Measurements from ENCODE around the gene POU2F1.

Gene POU2F1

DNA sequence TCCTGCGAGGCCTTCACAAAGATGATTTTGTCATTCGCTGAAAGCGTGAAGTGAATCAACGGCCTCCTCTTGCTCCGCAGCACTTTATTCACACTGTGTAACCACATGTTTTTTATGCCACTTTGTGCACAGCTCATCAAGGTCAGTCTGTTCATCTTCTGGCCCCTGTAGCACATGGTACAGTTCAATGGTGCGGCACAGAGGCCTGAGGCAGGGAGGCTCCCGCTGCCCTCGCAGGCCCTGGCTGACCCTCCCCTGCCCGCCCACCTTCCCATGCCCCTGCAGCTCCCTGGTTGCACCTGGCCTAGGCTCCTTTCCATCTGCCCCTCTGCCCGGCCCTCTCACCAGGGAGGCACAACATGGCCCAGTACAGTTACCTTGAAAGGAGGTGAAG, 210.2 kb downstream of the POU2F1 start:
- Mint-ChIP-seq H3K4me1 (peaks cover 7% of the 10 kb centered on the region), H3K27me3 (ENCODE audit: low read depth) (peaks cover 12% of the 10 kb centered on the region), H3K36me3 (ENCODE audit: low read depth) (no peaks in the 10 kb centered on the region), H3K4me3 (no peak overlapping the region), H3K9me3 (peaks cover 4% of the 10 kb centered on the region), H3K27ac (peak overlapping the region in 1 of 3 experiments; percentile 17)
- TF ChIP-seq, protein P1, sequence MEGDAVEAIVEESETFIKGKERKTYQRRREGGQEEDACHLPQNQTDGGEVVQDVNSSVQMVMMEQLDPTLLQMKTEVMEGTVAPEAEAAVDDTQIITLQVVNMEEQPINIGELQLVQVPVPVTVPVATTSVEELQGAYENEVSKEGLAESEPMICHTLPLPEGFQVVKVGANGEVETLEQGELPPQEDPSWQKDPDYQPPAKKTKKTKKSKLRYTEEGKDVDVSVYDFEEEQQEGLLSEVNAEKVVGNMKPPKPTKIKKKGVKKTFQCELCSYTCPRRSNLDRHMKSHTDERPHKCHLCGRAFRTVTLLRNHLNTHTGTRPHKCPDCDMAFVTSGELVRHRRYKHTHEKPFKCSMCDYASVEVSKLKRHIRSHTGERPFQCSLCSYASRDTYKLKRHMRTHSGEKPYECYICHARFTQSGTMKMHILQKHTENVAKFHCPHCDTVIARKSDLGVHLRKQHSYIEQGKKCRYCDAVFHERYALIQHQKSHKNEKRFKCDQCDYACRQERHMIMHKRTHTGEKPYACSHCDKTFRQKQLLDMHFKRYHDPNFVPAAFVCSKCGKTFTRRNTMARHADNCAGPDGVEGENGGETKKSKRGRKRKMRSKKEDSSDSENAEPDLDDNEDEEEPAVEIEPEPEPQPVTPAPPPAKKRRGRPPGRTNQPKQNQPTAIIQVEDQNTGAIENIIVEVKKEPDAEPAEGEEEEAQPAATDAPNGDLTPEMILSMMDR (IDR thresholded peaks at IDR 0.05; ENCODE audit: unreplicated experiment in 3 of 3): no peak

DNA sequence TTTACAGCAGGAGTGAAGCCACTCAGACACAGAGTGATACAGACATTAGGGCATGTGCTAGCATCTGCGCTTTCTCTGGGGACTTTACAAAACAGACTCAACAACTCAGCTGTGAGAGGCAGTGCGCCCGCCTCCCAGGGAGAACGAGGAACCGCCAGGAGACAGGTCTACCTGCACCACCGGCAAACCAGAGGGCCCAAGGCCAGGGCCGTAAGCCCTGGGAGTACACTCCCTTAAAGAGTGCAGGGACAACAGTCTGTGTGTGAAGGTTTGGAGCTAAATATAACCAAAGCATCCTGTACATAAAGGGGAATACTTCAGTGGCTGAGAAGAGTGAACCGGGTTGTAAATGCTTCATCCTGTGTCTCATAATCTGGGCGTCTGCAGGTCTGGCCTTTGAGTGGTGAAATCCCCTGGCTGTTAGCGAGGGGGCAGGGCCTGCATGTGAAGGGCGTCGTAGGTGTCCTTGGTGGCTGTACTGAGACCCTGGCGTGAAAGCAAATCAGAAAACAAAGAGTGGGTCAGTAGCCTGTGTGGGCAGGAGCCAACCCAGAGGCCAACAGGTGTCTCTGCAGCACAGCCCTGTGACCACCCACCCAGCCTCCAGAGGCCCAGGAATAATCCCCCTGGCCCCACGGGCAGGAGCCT, 210.7 kb downstream of the POU2F1 start:
- H3K9me3 Mint-ChIP-seq: peaks cover 4% of the 10 kb centered on the region
- TF ChIP-seq, protein P1 (IDR thresholded peaks at IDR 0.05; ENCODE audit: unreplicated experiment in 3 of 3): no peak
- no peaks in the 10 kb centered on the region for H3K36me3 Mint-ChIP-seq (ENCODE audit: low read depth)
- H3K27me3 Mint-ChIP-seq (ENCODE audit: low read depth): peaks cover 12% of the 10 kb centered on the region
- H3K4me3 Mint-ChIP-seq: no peak overlapping the region
- no peak overlapping the region for H3K27ac Mint-ChIP-seq
- H3K4me1 Mint-ChIP-seq: peaks cover 7% of the 10 kb centered on the region

DNA sequence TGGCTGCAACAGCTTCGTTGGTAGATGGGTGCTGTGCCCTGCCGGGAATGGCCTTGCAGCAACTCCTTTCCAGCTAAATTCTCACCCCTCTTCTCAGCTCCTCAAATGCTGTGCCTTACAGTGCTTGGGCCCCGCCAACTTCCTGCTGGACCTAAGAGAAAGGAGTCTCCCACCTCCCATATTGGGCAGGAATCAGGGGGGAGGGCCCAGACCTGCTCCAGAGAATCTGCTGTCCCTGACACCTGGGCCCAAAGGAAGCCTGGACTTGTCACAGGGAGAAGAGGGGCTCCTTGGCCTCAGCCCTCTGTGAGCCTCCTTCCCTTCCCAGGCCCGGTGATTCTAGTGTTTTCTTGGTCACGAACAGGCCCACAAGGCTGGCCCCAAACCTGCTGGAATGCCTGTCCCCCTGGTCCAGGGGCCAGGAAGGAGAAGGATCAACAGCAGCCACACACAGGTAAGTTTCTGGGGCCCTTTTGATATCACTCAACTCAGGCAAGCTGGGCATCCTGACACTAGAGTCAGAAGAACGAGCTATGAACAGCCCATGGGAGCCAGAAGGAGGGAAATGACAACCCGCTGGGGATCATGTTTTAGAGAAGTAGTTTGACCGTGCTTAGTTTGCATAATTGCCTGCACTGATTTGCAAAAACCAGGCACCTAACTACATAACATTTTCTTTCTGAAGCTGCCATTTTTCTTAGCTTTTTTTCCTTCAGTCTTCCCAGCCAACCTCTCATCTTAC, 211.4 kb downstream of the POU2F1 start:
- Mint-ChIP-seq H3K27me3 (ENCODE audit: low read depth) (peaks cover 16% of the 10 kb centered on the region), H3K9me3 (peaks cover 4% of the 10 kb centered on the region), H3K4me3 (no peak overlapping the region), H3K27ac (no peak overlapping the region), H3K36me3 (ENCODE audit: low read depth) (no peaks in the 10 kb centered on the region), H3K4me1 (peaks cover 7% of the 10 kb centered on the region)
- TF ChIP-seq, protein P1 (IDR thresholded peaks at IDR 0.05; ENCODE audit: unreplicated experiment in 3 of 3): no peak

DNA sequence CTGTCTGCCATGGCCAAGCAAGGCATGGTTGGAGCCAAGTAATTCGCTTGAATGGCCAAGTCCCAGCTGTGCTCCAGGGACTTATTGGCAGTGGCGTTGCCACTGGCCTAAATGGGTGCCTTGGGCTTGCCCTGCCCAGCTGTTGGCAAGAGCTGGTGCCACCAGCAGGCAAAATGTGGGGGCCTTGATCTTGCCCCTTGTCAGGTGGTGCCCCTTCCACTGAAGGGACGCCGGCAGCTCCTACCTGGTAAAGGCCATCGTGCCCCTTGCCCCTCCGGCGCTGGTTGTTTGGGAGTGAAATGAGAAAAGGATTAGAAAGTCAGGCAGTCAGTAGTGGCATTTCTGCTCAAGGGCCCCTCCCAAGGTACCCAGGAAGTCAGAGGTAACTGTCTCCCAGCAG, 212.1 kb downstream of the POU2F1 start:
- Mint-ChIP-seq H3K27ac (no peak overlapping the region), H3K36me3 (ENCODE audit: low read depth) (no peaks in the 10 kb centered on the region)

DNA sequence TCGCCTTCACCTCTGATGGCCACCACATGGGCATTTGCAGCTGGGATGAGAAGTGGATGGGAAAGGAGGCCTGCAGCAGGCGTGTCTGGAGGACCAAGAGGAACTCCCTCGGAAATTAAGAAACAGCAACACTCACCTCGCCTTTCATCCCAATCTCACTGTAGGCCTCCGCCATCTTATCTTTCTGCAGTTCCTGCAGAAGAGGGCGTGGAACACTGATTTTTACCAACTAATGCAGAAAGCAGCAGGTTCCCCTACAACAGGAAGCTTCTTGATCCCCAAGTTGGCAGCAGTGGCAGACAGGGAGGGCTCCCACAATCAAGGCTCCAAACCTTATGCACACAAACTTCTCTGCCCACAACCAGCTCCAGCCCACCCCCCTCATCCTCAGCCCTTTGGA, 213.2 kb downstream of the POU2F1 start:
- Mint-ChIP-seq H3K9me3 (peaks cover 4% of the 10 kb centered on the region), H3K4me1 (peaks cover 7% of the 10 kb centered on the region), H3K27ac (no peak overlapping the region), H3K36me3 (ENCODE audit: low read depth) (no peaks in the 10 kb centered on the region), H3K4me3 (no peak overlapping the region), H3K27me3 (ENCODE audit: low read depth) (peaks cover 27% of the 10 kb centered on the region)
- TF ChIP-seq, protein P1 (IDR thresholded peaks at IDR 0.05; ENCODE audit: unreplicated experiment in 3 of 3): no peak

More for the DNA sequence above, 212.1 kb downstream of the POU2F1 start:
- Mint-ChIP-seq H3K9me3 (peaks cover 4% of the 10 kb centered on the region), H3K27me3 (ENCODE audit: low read depth) (peaks cover 20% of the 10 kb centered on the region), H3K4me1 (peaks cover 7% of the 10 kb centered on the region), H3K4me3 (no peak overlapping the region)
- TF ChIP-seq, protein P1 (IDR thresholded peaks at IDR 0.05; ENCODE audit: unreplicated experiment in 3 of 3): no peak
